ENCODE data around the gene VASP. TPM values are rescaled to one million over a fixed set of nuclear protein-coding genes. Genes with fewer than 3 reads are reported as not detected.

Gene VASP
- total and polyA plus RNA-seq, 9 of the 15 experiments (the other 6 are each of a cell fraction or from before 2014, with no cell fraction given) = 16.7 to 261 (median 112) TPM

DNA sequence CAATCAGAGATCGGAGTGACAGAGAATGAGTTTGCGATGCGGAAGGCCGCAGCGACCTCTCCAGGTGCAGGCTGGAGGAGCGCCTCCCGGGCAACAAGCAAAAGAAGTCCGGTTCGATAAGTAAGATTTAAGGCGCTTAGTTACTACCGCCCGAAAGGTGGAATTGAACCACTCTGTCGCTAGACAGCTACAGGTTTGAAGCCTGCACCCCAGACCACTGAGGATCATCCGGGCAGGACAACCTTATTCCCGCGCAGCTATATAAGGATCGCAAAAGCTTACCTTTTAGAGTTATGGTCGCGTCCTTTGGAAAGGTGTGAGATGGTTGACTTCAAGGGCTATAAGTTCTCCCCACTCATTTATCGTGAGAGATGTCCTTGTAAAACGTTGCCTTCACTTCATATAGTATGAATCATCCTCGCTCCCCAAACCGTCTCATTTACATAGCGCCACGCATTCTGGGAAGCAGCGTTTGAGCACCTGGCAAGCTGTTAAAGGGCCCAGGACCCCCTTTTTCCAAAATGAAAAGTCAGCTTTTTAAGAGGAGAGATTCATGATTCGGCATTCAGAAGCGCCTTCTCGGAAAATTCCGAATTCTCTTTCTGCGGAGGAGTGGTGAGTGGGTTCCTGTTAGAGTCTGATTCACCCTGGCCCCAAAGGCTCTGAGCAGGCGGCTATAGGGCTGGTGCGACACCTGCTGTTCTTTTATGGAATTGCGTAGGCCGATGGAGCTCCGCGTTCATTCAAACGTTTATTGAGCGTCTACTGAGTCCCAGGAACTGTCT is 28.6 kb upstream of the VASP start (continued):
- TF ChIP-seq L3MBTL2 (IDR thresholded peaks at IDR 0.05) (peak; percentile 66), EWSR1 (IDR thresholded peaks at IDR 0.05; ENCODE audit: borderline replicate concordance, low read depth, partially characterized antibody) (no peak), MTA2 (IDR thresholded peaks at IDR 0.05; ENCODE audit: low read depth) (no peak), ARNT (IDR thresholded peaks at IDR 0.05) (peak in 1 of 2 experiments; percentile 82; a peak in 3 of 4 replicates), PRMT5 (CRISPR knock-in tag; IDR thresholded peaks at IDR 0.05) (no peak), GTF2E2 (tag; IDR thresholded peaks at IDR 0.05) (no peak; the same call in 1 of the 2 replicates), ZNF133 (CRISPR knock-in tag; IDR thresholded peaks at IDR 0.05) (no peak), SIN3A (IDR thresholded peaks at IDR 0.05; ENCODE audit: borderline replicate concordance in 2 of 2, control insufficient read depth in 1 of 2, low read depth in 2 of 2, low read length in 2 of 2) (no peak), ZNF212 (CRISPR knock-in tag; IDR thresholded peaks at IDR 0.05) (no peak), ARHGAP35 (IDR thresholded peaks at IDR 0.05; ENCODE audit: partially characterized antibody) (no peak), DMBX1 (CRISPR knock-in tag; IDR thresholded peaks at IDR 0.05; ENCODE audit: borderline replicate concordance) (no peak), SRSF9 (IDR thresholded peaks at IDR 0.05; ENCODE audit: borderline replicate concordance, low read depth, low read length) (no peak), SMARCA5 (IDR thresholded peaks at IDR 0.05) (peak; percentile 90), SREBF1 (IDR thresholded peaks at IDR 0.05; ENCODE audit: borderline replicate concordance, low read depth, low read length) (peak; percentile 53; the same call in 1 of the 2 replicates)
- TF ChIP-seq, protein P1, sequence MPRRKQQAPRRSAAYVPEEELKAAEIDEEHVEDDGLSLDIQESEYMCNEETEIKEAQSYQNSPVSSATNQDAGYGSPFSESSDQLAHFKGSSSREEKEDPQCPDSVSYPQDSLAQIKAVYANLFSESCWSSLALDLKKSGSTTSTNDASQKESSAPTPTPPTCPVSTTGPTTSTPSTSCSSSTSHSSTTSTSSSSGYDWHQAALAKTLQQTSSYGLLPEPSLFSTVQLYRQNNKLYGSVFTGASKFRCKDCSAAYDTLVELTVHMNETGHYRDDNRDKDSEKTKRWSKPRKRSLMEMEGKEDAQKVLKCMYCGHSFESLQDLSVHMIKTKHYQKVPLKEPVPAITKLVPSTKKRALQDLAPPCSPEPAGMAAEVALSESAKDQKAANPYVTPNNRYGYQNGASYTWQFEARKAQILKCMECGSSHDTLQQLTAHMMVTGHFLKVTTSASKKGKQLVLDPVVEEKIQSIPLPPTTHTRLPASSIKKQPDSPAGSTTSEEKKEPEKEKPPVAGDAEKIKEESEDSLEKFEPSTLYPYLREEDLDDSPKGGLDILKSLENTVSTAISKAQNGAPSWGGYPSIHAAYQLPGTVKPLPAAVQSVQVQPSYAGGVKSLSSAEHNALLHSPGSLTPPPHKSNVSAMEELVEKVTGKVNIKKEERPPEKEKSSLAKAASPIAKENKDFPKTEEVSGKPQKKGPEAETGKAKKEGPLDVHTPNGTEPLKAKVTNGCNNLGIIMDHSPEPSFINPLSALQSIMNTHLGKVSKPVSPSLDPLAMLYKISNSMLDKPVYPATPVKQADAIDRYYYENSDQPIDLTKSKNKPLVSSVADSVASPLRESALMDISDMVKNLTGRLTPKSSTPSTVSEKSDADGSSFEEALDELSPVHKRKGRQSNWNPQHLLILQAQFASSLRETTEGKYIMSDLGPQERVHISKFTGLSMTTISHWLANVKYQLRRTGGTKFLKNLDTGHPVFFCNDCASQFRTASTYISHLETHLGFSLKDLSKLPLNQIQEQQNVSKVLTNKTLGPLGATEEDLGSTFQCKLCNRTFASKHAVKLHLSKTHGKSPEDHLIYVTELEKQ (CRISPR knock-in tag; IDR thresholded peaks at IDR 0.05) = no peak
- TF ChIP-seq, protein P2, sequence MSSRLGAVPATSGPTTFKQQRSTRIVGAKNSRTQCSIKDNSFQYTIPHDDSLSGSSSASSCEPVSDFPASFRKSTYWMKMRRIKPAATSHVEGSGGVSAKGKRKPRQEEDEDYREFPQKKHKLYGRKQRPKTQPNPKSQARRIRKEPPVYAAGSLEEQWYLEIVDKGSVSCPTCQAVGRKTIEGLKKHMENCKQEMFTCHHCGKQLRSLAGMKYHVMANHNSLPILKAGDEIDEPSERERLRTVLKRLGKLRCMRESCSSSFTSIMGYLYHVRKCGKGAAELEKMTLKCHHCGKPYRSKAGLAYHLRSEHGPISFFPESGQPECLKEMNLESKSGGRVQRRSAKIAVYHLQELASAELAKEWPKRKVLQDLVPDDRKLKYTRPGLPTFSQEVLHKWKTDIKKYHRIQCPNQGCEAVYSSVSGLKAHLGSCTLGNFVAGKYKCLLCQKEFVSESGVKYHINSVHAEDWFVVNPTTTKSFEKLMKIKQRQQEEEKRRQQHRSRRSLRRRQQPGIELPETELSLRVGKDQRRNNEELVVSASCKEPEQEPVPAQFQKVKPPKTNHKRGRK (tag; IDR thresholded peaks at IDR 0.05) = no peak
- TF ChIP-seq, protein P3, sequence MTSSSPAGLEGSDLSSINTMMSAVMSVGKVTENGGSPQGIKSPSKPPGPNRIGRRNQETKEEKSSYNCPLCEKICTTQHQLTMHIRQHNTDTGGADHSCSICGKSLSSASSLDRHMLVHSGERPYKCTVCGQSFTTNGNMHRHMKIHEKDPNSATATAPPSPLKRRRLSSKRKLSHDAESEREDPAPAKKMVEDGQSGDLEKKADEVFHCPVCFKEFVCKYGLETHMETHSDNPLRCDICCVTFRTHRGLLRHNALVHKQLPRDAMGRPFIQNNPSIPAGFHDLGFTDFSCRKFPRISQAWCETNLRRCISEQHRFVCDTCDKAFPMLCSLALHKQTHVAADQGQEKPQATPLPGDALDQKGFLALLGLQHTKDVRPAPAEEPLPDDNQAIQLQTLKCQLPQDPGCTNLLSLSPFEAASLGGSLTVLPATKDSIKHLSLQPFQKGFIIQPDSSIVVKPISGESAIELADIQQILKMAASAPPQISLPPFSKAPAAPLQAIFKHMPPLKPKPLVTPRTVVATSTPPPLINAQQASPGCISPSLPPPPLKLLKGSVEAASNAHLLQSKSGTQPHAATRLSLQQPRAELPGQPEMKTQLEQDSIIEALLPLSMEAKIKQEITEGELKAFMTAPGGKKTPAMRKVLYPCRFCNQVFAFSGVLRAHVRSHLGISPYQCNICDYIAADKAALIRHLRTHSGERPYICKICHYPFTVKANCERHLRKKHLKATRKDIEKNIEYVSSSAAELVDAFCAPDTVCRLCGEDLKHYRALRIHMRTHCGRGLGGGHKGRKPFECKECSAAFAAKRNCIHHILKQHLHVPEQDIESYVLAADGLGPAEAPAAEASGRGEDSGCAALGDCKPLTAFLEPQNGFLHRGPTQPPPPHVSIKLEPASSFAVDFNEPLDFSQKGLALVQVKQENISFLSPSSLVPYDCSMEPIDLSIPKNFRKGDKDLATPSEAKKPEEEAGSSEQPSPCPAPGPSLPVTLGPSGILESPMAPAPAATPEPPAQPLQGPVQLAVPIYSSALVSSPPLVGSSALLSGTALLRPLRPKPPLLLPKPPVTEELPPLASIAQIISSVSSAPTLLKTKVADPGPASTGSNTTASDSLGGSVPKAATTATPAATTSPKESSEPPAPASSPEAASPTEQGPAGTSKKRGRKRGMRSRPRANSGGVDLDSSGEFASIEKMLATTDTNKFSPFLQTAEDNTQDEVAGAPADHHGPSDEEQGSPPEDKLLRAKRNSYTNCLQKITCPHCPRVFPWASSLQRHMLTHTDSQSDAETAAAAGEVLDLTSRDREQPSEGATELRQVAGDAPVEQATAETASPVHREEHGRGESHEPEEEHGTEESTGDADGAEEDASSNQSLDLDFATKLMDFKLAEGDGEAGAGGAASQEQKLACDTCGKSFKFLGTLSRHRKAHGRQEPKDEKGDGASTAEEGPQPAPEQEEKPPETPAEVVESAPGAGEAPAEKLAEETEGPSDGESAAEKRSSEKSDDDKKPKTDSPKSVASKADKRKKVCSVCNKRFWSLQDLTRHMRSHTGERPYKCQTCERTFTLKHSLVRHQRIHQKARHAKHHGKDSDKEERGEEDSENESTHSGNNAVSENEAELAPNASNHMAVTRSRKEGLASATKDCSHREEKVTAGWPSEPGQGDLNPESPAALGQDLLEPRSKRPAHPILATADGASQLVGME (CRISPR knock-in tag; IDR thresholded peaks at IDR 0.05) = no peak

All from K562 (cell line).